WTC11 (cell line): Measurements from ENCODE around the gene LYPD3. TPM values are rescaled to one million over a fixed set of nuclear protein-coding genes. Genes with fewer than 3 reads are reported as not detected.
"Not testable (repeated sequence)": the region's sequence is repeated elsewhere in the genome, so short reads cannot be mapped to it uniquely, and the experiment has no call there.

ENCODE experiments used
- ATAC-seq: fragments of 200-7000 bp; cut with Tn5 transposase; 2 replicates; pipeline ENCODE4 v1.10.0; 2021; ENCODE audit warnings: mild to moderate bottlenecking, moderate library complexity
- CTCF ChIA-PET: fragments of 300-600 bp; sonication (Branson Sonifier 250); formaldehyde crosslinking; loops from one replicate; lab custom pipeline; 2021; ENCODE audit warnings: antibody characterized with exemption; lab: Charles Lee
- POLR2A ChIA-PET: fragments of 350-600 bp; sonication (Branson Sonifier 250); formaldehyde crosslinking; loops from one replicate; lab custom pipeline; 2021; ENCODE audit warnings: antibody characterized with exemption; lab: Charles Lee
- DNase-seq: peaks from one replicate; pipeline ENCODE4 v3.0.0; 2021; ENCODE audit warnings: low spot score
- H3K27ac Mint-ChIP-seq: 2 replicates; pipeline ENCODE4 v1.8.0; 2021; ENCODE audit warnings: mixed read lengths
- H3K27me3 Mint-ChIP-seq: 2 replicates; pipeline ENCODE4 v1.8.0; 2021; ENCODE audit warnings: low read depth, mild to moderate bottlenecking, moderate library complexity, mixed read lengths
- H3K36me3 Mint-ChIP-seq: 2 replicates; pipeline ENCODE4 v1.8.0; 2021; ENCODE audit warnings: mixed read lengths
- H3K4me1 Mint-ChIP-seq: 2 replicates; pipeline ENCODE4 v1.8.0; 2022; ENCODE audit warnings: mixed read lengths
- H3K4me3 Mint-ChIP-seq: 2 replicates; pipeline ENCODE4 v1.8.0; 2021; ENCODE audit warnings: mild to moderate bottlenecking, moderate library complexity, mixed read lengths
- H3K9me3 Mint-ChIP-seq: 2 replicates; pipeline ENCODE4 v1.8.0; 2021; ENCODE audit warnings: mixed read lengths
- CREB1 ChIP-seq: sonication (generic); formaldehyde crosslinking; IDR thresholded peaks from 2 replicates; pipeline ENCODE4 v1.8.0; 2023; ENCODE audit warnings: mild to moderate bottlenecking, missing genetic modification reagents
- EMX1 ChIP-seq: fragments of 250-450 bp; sonication (Bioruptor Pico); IDR thresholded peaks from 2 replicates; pipeline ENCODE4 v1.8.0; 2021; ENCODE audit warnings: mild to moderate bottlenecking
- GABPB1 ChIP-seq: sonication (generic); formaldehyde crosslinking; IDR thresholded peaks from 2 replicates; pipeline ENCODE4 v1.8.1; 2023; ENCODE audit warnings: mild to moderate bottlenecking, missing genetic modification reagents
- GTF2I ChIP-seq: fragments of 250-450 bp; sonication (Bioruptor Pico); conservative IDR thresholded peaks from 2 replicates; pipeline ENCODE4 v1.4.0; 2021; ENCODE audit warnings: mild to moderate bottlenecking
- HMGA2 ChIP-seq: fragments of 250-450 bp; sonication (Bioruptor Pico); IDR thresholded peaks from 2 replicates; pipeline ENCODE4 v1.4.0; 2021; ENCODE audit warnings: mild to moderate bottlenecking, moderate library complexity
- IRF2 ChIP-seq: sonication (generic); formaldehyde crosslinking; IDR thresholded peaks from 2 replicates; pipeline ENCODE4 v1.8.0; 2022; ENCODE audit warnings: low read depth, missing genetic modification reagents, borderline replicate concordance
- KAT7 ChIP-seq: sonication (generic); formaldehyde crosslinking; IDR thresholded peaks from 2 replicates; pipeline ENCODE4 v1.8.1; 2023; ENCODE audit warnings: missing genetic modification reagents, mild to moderate bottlenecking, borderline replicate concordance
- NR1H2 ChIP-seq: sonication (generic); formaldehyde crosslinking; IDR thresholded peaks from 2 replicates; pipeline ENCODE4 v1.9.0; 2021; ENCODE audit warnings: mild to moderate bottlenecking, moderate library complexity, missing genetic modification reagents
- NR3C1 ChIP-seq: sonication (generic); formaldehyde crosslinking; conservative IDR thresholded peaks from 2 replicates; pipeline ENCODE4 v1.8.1; 2023; ENCODE audit warnings: low read depth, mild to moderate bottlenecking, missing genetic modification reagents
- TP53 ChIP-seq: sonication (generic); formaldehyde crosslinking; IDR thresholded peaks from 2 replicates; pipeline ENCODE4 v1.8.1; 2023; ENCODE audit warnings: mild to moderate bottlenecking, missing genetic modification reagents
- total RNA-seq: library from RNA; stranded (reverse); gene quantifications from 3 replicates; pipeline ENCODE4 v1.2.3, GENCODE V29; 2021
- TF ChIP-seq, protein P1 (sequence below): sonication (generic); formaldehyde crosslinking; IDR thresholded peaks from 2 replicates; pipeline ENCODE4 v1.8.0; 2022; ENCODE audit warnings: mild to moderate bottlenecking, missing genetic modification reagents
- TF ChIP-seq, protein P2 (sequence below): fragments of 250-450 bp; sonication (Bioruptor Pico); IDR thresholded peaks from 2 replicates; pipeline ENCODE4 v1.9.0; 2021; ENCODE audit warnings: moderate library complexity, mild to moderate bottlenecking, inconsistent platforms, borderline replicate concordance
- TF ChIP-seq, protein P3 (sequence below): sonication (generic); formaldehyde crosslinking; IDR thresholded peaks from 2 replicates; pipeline ENCODE4 v1.8.0; 2022; ENCODE audit warnings: mild to moderate bottlenecking, missing genetic modification reagents
- TF ChIP-seq, protein P4 (sequence below): sonication (generic); formaldehyde crosslinking; IDR thresholded peaks from 2 replicates; pipeline ENCODE4 v1.8.1; 2022; ENCODE audit warnings: mild to moderate bottlenecking, missing genetic modification reagents, moderate library complexity, borderline replicate concordance
- TF ChIP-seq, protein P5 (sequence below): sonication (generic); formaldehyde crosslinking; IDR thresholded peaks from 2 replicates; pipeline ENCODE4 v1.8.1; 2022; ENCODE audit warnings: mild to moderate bottlenecking, moderate library complexity, missing genetic modification reagents
- TF ChIP-seq, protein P6 (sequence below): sonication (generic); formaldehyde crosslinking; IDR thresholded peaks from 2 replicates; pipeline ENCODE4 v1.8.1; 2023; ENCODE audit warnings: mild to moderate bottlenecking, missing genetic modification reagents
- TF ChIP-seq, protein P7 (sequence below): sonication (generic); formaldehyde crosslinking; IDR thresholded peaks from 2 replicates; pipeline ENCODE4 v1.8.0; 2022; ENCODE audit warnings: missing genetic modification reagents

The LYPD3 gene
- total RNA-seq, 1 experiment from 2014 or later, result 3.8 TPM

DNA sequence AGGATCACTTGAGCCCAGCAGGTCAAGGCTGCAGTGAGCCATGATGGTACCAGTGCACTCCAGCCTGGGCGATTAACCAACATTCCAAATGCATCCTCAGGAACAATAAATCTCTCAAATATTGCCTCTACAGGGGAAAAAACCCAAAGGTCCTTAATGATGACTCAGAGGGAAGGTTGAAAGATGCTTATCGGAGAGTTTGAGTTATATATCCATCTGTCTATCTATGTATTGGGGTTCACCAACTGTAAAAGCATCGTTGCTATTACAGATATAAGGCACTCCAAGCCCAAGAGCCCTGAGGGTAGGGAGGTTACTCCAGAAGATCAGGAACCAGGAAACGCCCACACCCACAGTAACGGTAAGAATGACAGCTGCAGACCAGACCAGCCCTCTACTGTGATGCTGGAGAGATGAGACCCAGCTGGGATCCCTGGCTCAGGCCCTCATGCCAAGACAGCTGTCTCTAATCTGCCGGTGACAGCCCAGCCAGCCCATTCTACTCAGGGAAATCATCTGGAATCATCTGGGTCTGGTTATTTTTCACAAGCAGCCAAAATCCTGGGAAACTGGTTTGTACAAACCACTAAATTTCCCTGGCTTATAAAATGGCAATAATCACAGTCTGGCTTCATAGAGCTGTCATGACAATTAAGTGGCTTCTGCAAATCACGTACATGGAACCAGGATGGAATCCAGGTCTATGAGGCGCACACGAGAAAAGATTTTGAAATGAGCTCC lies 26.9 kb downstream of the LYPD3 start (continued):
- TF ChIP-seq KAT7 (CRISPR knock-in tag), result no peak

DNA sequence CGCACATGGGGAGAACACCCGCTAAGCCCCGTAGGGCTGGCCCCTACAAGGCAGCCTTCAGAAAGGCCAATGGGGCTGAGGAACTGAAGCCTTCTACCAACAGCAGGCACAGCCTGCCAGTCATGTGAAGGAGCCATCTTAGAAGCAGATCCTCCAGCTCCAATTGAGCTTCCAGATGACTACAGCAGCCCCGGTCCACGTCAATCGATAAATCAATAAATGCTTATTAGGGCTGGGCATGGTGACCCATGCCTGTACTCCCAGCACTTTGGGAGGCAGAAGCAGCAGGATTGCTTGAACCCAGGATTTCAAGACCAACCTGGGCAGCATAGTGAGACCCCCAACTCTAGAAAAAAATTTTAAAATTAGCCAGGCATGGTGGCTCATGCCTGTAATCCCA lies 27.7 kb downstream of the LYPD3 start:
- H3K9me3 Mint-ChIP-seq, result 0 out of 2 replicates have a peak, but pooled peaks cover 3% of the 10 kb centered on the region
- CTCF ChIA-PET, result interaction anchor here (2.1 to 2.5 kb wide), 2 partner anchors 10 to 81 kb away, joined by 8 to 11 read pairs; no protein-coding TSS in a partner anchor
- no peak overlapping the region for H3K4me3 Mint-ChIP-seq
- no peak for DNase-seq
- no peak overlapping the region for H3K27ac Mint-ChIP-seq
- no peaks in the 10 kb centered on the region; the same call in 1 of the 2 replicates for H3K27me3 Mint-ChIP-seq
- POLR2A ChIA-PET, result no interaction called here
- TF ChIP-seq EMX1 (CRISPR knock-in tag) (no peak), CREB1 (CRISPR knock-in tag) (no peak), GTF2I (no peak), GABPB1 (CRISPR knock-in tag) (no peak), NR1H2 (CRISPR knock-in tag) (no peak), HMGA2 (CRISPR knock-in tag) (no peak), NR3C1 (CRISPR knock-in tag) (no peak), IRF2 (no peak)
- TF ChIP-seq, protein P1, sequence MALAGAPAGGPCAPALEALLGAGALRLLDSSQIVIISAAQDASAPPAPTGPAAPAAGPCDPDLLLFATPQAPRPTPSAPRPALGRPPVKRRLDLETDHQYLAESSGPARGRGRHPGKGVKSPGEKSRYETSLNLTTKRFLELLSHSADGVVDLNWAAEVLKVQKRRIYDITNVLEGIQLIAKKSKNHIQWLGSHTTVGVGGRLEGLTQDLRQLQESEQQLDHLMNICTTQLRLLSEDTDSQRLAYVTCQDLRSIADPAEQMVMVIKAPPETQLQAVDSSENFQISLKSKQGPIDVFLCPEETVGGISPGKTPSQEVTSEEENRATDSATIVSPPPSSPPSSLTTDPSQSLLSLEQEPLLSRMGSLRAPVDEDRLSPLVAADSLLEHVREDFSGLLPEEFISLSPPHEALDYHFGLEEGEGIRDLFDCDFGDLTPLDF, result no peak
- TF ChIP-seq, protein P2, sequence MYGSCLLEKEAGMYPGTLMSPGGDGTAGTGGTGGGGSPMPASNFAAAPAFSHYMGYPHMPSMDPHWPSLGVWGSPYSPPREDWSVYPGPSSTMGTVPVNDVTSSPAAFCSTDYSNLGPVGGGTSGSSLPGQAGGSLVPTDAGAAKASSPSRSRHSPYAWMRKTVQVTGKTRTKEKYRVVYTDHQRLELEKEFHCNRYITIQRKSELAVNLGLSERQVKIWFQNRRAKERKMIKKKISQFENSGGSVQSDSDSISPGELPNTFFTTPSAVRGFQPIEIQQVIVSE (CRISPR knock-in tag), result no peak
- TF ChIP-seq, protein P3, sequence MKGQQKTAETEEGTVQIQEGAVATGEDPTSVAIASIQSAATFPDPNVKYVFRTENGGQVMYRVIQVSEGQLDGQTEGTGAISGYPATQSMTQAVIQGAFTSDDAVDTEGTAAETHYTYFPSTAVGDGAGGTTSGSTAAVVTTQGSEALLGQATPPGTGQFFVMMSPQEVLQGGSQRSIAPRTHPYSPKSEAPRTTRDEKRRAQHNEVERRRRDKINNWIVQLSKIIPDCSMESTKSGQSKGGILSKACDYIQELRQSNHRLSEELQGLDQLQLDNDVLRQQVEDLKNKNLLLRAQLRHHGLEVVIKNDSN (CRISPR knock-in tag), result no peak
- TF ChIP-seq, protein P4, sequence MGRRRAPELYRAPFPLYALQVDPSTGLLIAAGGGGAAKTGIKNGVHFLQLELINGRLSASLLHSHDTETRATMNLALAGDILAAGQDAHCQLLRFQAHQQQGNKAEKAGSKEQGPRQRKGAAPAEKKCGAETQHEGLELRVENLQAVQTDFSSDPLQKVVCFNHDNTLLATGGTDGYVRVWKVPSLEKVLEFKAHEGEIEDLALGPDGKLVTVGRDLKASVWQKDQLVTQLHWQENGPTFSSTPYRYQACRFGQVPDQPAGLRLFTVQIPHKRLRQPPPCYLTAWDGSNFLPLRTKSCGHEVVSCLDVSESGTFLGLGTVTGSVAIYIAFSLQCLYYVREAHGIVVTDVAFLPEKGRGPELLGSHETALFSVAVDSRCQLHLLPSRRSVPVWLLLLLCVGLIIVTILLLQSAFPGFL (CRISPR knock-in tag), result no peak
- H3K4me1 Mint-ChIP-seq, result peaks cover 7% of the 10 kb centered on the region; the same call in 1 of the 2 replicates
- no peak for ATAC-seq
- H3K36me3 Mint-ChIP-seq, result no peaks in the 10 kb centered on the region

DNA sequence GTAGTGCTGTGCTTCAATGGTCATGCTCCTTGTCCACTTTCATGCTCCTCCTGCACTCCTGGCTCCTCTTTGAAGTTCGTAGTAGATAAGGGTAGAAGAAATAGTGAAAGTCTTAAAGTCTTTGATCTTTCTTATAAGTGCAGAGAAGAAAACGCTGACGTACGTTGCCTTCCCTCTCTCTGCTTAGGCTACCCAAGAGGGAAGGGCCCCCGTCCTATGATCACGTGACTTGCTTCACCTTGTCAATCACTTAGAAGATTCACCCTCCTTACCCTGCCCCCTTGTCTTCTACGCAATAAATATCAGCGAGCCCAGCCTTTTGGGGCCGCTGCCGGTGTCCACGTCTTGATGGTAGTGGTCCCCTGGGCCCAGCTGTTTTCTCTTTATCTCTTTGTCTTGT lies 28.1 kb downstream of the LYPD3 start:
- H3K36me3 Mint-ChIP-seq, H3K4me3 Mint-ChIP-seq, H3K27me3 Mint-ChIP-seq, DNase-seq, H3K9me3 Mint-ChIP-seq, H3K4me1 Mint-ChIP-seq, H3K27ac Mint-ChIP-seq, ATAC-seq, POLR2A ChIA-PET: not testable (repeated sequence)
- CTCF ChIA-PET, result interaction anchor here (2.1 to 3.0 kb wide), 2 partner anchors 10 to 82 kb away, joined by 8 to 15 read pairs; no protein-coding TSS in a partner anchor

DNA sequence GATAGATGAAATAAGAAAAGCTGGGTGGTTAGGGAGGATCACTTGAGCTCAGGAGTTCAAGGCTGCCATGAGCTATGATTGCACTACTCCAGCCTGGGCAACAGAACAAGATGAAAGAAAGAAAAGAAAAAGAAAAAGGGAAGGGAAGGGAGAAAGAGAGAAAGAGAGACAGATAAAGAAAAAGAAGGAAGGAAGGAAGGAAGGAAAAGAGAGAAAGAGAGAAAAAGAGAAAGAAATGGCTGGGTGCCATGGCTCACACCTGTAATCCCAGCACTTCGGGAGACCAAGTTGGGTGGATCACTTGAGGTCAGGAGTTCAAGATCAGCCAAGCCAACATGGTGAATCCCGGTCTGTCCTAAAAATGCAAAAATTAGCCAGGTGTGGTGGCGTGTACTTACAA lies 29.6 kb downstream of the LYPD3 start:
- Mint-ChIP-seq H3K36me3 (no peaks in the 10 kb centered on the region), H3K27me3 (no peaks in the 10 kb centered on the region; the same call in 1 of the 2 replicates), H3K27ac (no peak overlapping the region; the same call in 1 of the 2 replicates), H3K4me1 (peaks cover 6% of the 10 kb centered on the region), H3K4me3 (no peak overlapping the region), H3K9me3 (0 out of 2 replicates have a peak, but pooled peaks cover 3% of the 10 kb centered on the region)
- DNase-seq (no peak), ATAC-seq (no peak)
- ChIA-PET POLR2A (no interaction called here), CTCF (interaction anchor here (0.6 to 3.0 kb wide), 4 partner anchors 10 to 285 kb away, joined by 3 to 15 read pairs (median 11); no protein-coding TSS in a partner anchor)
- TF ChIP-seq, protein P5, sequence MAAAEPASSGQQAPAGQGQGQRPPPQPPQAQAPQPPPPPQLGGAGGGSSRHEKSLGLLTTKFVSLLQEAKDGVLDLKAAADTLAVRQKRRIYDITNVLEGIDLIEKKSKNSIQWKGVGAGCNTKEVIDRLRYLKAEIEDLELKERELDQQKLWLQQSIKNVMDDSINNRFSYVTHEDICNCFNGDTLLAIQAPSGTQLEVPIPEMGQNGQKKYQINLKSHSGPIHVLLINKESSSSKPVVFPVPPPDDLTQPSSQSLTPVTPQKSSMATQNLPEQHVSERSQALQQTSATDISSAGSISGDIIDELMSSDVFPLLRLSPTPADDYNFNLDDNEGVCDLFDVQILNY (CRISPR knock-in tag), result no peak
- TF ChIP-seq, protein P1, result no peak
- no peak for TF ChIP-seq NR1H2 (CRISPR knock-in tag)
- TF ChIP-seq TP53 (CRISPR knock-in tag), result no peak
- TF ChIP-seq, protein P6, sequence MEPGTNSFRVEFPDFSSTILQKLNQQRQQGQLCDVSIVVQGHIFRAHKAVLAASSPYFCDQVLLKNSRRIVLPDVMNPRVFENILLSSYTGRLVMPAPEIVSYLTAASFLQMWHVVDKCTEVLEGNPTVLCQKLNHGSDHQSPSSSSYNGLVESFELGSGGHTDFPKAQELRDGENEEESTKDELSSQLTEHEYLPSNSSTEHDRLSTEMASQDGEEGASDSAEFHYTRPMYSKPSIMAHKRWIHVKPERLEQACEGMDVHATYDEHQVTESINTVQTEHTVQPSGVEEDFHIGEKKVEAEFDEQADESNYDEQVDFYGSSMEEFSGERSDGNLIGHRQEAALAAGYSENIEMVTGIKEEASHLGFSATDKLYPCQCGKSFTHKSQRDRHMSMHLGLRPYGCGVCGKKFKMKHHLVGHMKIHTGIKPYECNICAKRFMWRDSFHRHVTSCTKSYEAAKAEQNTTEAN (CRISPR knock-in tag), result no peak
- TF ChIP-seq, protein P7, sequence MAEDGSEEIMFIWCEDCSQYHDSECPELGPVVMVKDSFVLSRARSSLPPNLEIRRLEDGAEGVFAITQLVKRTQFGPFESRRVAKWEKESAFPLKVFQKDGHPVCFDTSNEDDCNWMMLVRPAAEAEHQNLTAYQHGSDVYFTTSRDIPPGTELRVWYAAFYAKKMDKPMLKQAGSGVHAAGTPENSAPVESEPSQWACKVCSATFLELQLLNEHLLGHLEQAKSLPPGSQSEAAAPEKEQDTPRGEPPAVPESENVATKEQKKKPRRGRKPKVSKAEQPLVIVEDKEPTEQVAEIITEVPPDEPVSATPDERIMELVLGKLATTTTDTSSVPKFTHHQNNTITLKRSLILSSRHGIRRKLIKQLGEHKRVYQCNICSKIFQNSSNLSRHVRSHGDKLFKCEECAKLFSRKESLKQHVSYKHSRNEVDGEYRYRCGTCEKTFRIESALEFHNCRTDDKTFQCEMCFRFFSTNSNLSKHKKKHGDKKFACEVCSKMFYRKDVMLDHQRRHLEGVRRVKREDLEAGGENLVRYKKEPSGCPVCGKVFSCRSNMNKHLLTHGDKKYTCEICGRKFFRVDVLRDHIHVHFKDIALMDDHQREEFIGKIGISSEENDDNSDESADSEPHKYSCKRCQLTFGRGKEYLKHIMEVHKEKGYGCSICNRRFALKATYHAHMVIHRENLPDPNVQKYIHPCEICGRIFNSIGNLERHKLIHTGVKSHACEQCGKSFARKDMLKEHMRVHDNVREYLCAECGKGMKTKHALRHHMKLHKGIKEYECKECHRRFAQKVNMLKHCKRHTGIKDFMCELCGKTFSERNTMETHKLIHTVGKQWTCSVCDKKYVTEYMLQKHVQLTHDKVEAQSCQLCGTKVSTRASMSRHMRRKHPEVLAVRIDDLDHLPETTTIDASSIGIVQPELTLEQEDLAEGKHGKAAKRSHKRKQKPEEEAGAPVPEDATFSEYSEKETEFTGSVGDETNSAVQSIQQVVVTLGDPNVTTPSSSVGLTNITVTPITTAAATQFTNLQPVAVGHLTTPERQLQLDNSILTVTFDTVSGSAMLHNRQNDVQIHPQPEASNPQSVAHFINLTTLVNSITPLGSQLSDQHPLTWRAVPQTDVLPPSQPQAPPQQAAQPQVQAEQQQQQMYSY (CRISPR knock-in tag), result no peak
